SK-N-SH (cell line): ENCODE measurements around the gene LCE1B. TPM values are rescaled to one million over a fixed set of nuclear protein-coding genes. Genes with fewer than 3 reads are reported as not detected.

Experiments
- CTCF ChIA-PET: fragments of 300-600, 350-600 bp; formaldehyde crosslinking; extraction: SDS; loops from one replicate; lab custom pipeline; 2021; lab: Yijun Ruan, JAX
- POLR2A ChIA-PET: fragments of 350-600 bp; sonication (Branson Sonifier 250); formaldehyde crosslinking; extraction: SDS; loops from one replicate; lab custom pipeline; 2020; ENCODE audit warnings: antibody characterized with exemption, inconsistent platforms; lab: Yijun Ruan, JAX
- DNase-seq: peaks from one replicate; pipeline ENCODE4 v3.0.0; 2012
- H2AFZ ChIP-seq: fragments of 200-600 bp; sonication (generic); 2 replicates; pipeline ENCODE4 v1.8.1; 2016; ENCODE audit warnings: antibody characterized with exemption, mild to moderate bottlenecking, low read depth
- H3F3A ChIP-seq: fragments of 200-600 bp; sonication (generic); replicated peaks from 2 replicates; pipeline ENCODE3; 2016; ENCODE audit warnings: antibody characterized with exemption, mild to moderate bottlenecking; ENCODE audit not compliant: insufficient read depth
- H3K27ac ChIP-seq, 2 experiments: fragments of 200-500 bp in 1 of 2; fragments of 200-600 bp in 1 of 2; sonication (Bioruptor generic) in 1 of 2; sonication (generic), shearing (Covaris generic) in 1 of 2; 2 replicates each; pipeline versions ENCODE4 v1.5.1 to v1.6.1; 2014 to 2016; ENCODE audit warnings: low read depth in 2 of 2, inconsistent platforms in 1 of 2, low read length in 1 of 2, mild to moderate bottlenecking in 1 of 2, mixed read lengths in 1 of 2
- H3K27me3 ChIP-seq: fragments of 200-600 bp; sonication (generic), shearing (Covaris generic); 2 replicates; pipeline ENCODE4 v1.6.1; 2016; ENCODE audit warnings: mixed run types; ENCODE audit not compliant: insufficient read depth
- H3K36me3 ChIP-seq, 2 experiments: fragments of 200-500 bp in 1 of 2; fragments of 200-600 bp in 1 of 2; sonication (Bioruptor generic) in 1 of 2; sonication (generic) in 1 of 2; replicated peaks in 1 of 2; 2 replicates each; pipeline versions ENCODE3 to v1.5.1; 2014 to 2016; ENCODE audit warnings: low read length in 1 of 2, mild to moderate bottlenecking in 1 of 2; ENCODE audit not compliant: insufficient read depth in 2 of 2, control insufficient read depth in 1 of 2
- H3K4me1 ChIP-seq, 2 experiments: fragments of 200-500 bp in 1 of 2; fragments of 200-600 bp in 1 of 2; sonication (Bioruptor generic) in 1 of 2; sonication (generic), shearing (Covaris generic) in 1 of 2; 2 replicates each; pipeline versions ENCODE4 v1.5.1 to v1.6.1; 2014 to 2016; ENCODE audit warnings: low read depth in 1 of 2, low read length in 1 of 2, mixed run types in 1 of 2; ENCODE audit not compliant: insufficient read depth in 2 of 2, control insufficient read depth in 1 of 2
- H3K4me2 ChIP-seq: fragments of 200-600 bp; sonication (generic), shearing (Covaris generic); 2 replicates; pipeline ENCODE4 v1.6.1; 2017; ENCODE audit warnings: mixed run types
- H3K4me3 ChIP-seq, 2 experiments: fragments of 200-500 bp in 1 of 2; fragments of 200-600 bp in 1 of 2; sonication (Bioruptor generic) in 1 of 2; sonication (generic), shearing (Covaris generic) in 1 of 2; 2 replicates each; pipeline versions ENCODE4 v1.5.1 to v1.8.1; 2014 to 2016; ENCODE audit warnings: low read depth in 2 of 2, inconsistent platforms in 1 of 2, low read length in 1 of 2, mild to moderate bottlenecking in 1 of 2, mixed read lengths in 1 of 2, moderate library complexity in 1 of 2
- H3K79me2 ChIP-seq: fragments of 200-600 bp; sonication (generic); 2 replicates; pipeline ENCODE4 v1.8.1; 2017; ENCODE audit warnings: mild to moderate bottlenecking; ENCODE audit not compliant: insufficient read depth
- H3K9ac ChIP-seq: fragments of 200-600 bp; sonication (generic); 2 replicates; pipeline ENCODE4 v1.6.1; 2017; ENCODE audit warnings: mixed run types
- H3K9me2 ChIP-seq: fragments of 200-600 bp; sonication (generic); 2 replicates; pipeline ENCODE4 v1.6.1; 2017; ENCODE audit warnings: mixed run types
- H3K9me3 ChIP-seq: fragments of 200-600 bp; sonication (generic); 2 replicates; pipeline ENCODE4 v1.6.1; 2017; ENCODE audit warnings: mixed run types, mild to moderate bottlenecking, moderate library complexity
- H4K20me1 ChIP-seq: fragments of 200-600 bp; sonication (generic); 2 replicates; pipeline ENCODE4 v1.6.1; 2017; ENCODE audit warnings: mild to moderate bottlenecking, mixed run types; ENCODE audit not compliant: insufficient read depth
- CTCF ChIP-seq: fragments of 200-600 bp; sonication (generic); IDR thresholded peaks from 2 replicates; pipeline ENCODE4 v1.6.1; 2017; ENCODE audit warnings: antibody characterized with exemption, mild to moderate bottlenecking, moderate library complexity
- EP300 ChIP-seq, 2 experiments: IDR thresholded peaks; 2 replicates each; pipeline versions ENCODE4 v1.4.0 to v1.6.1; 2012; ENCODE audit warnings: borderline replicate concordance in 1 of 2, low read depth in 1 of 2, low read length in 1 of 2
- REST ChIP-seq: IDR thresholded peaks from 2 replicates; pipeline ENCODE4 v1.6.1; 2012; ENCODE audit warnings: mild to moderate bottlenecking, low read depth, low read length, moderate library complexity
- RXRA ChIP-seq: IDR thresholded peaks from 2 replicates; pipeline ENCODE4 v1.4.0; 2012; ENCODE audit warnings: low read depth, mild to moderate bottlenecking, borderline replicate concordance
- SIN3A ChIP-seq: IDR thresholded peaks from 2 replicates; pipeline ENCODE4 v1.6.1; 2012; ENCODE audit warnings: low read depth, mild to moderate bottlenecking, low read length, moderate library complexity, borderline replicate concordance
- TAF1 ChIP-seq: IDR thresholded peaks from 2 replicates; pipeline ENCODE4 v1.6.1; 2012; ENCODE audit warnings: low read depth, mild to moderate bottlenecking, low read length, moderate library complexity, borderline replicate concordance
- TCF12 ChIP-seq: IDR thresholded peaks from 2 replicates; pipeline ENCODE4 v1.4.0; 2012
- TEAD4 ChIP-seq: IDR thresholded peaks from 2 replicates; pipeline ENCODE4 v1.4.0; 2012; ENCODE audit warnings: mild to moderate bottlenecking, borderline replicate concordance; ENCODE audit not compliant: insufficient read depth
- ZBTB33 ChIP-seq: IDR thresholded peaks from 2 replicates; pipeline ENCODE4 v1.4.0; 2012; ENCODE audit warnings: low read depth, borderline replicate concordance
- WGBS: methylation state at CpG from one replicate; pipeline ENCODE4 v1.1.6; 2017; ENCODE audit warnings: low lambda C conversion rate; 5-methylcytosine and 5-hydroxymethylcytosine counted together
- polyA plus RNA-seq, 3 experiments: library from polyadenylated mRNA; depleted of rRNA; stranded (reverse); fragments of >200 nt; gene quantifications; 2 replicates each; pipeline ENCODE4 v1.2.3, GENCODE V29; 2012

Gene LCE1B
- polyA plus RNA-seq, 1 of the 3 experiments (the other 2 are of a cell fraction) = not detected

- Histone ChIP-seq H3K4me1 (no peaks in the 10 kb centered on the region), H3F3A (no peaks in the 10 kb centered on the region), H3K4me2 (no peak within 1 kb of the TSS), H3K4me3 (no peak within 1 kb of the TSS), H3K79me2 (no peaks in the 10 kb centered on the region), H3K27ac (no peak within 1 kb of the TSS), H4K20me1 (0 out of 2 replicates have a peak, but pooled peaks cover 3% of the 10 kb centered on the region), H3K9ac (no peak within 1 kb of the TSS), H3K9me2 (no peaks in the 10 kb centered on the region), H3K36me3 (no peaks in the 10 kb centered on the region), H3K9me3 (no peaks in the 10 kb centered on the region), H2AFZ (no peak within 1 kb of the TSS), H3K27me3 (no peaks in the 10 kb centered on the region; the same call in 1 of the 2 replicates)
- CTCF ChIA-PET = no interaction called here
- WGBS = 27% methylated on average over 3 of the region's 3 CpGs
- TF ChIP-seq CTCF (no peak), SIN3A (no peak), ZBTB33 (no peak), TEAD4 (no peak), REST (no peak), RXRA (no peak), TAF1 (no peak)
- POLR2A ChIA-PET = no interaction called here
- no peak for DNase-seq
Observed at GRCh38 chr1:152842556-152842955, 30.8 kb downstream of the LCE1B start, which contains the start of gene LCE6A. Gene LCE6A (plus strand): TSS chr1:152842856. CDS start chr1:152843521, 665 bp downstream.

- H3K9me3 ChIP-seq = no peaks in the 10 kb centered on the region
- no peaks in the 10 kb centered on the region for H3K36me3 ChIP-seq
- WGBS = 0% methylated on average over 2 of the region's 2 CpGs
- no peak overlapping the region for H3K4me3 ChIP-seq
- no peak overlapping the region for H3K4me2 ChIP-seq
- no peak for TF ChIP-seq EP300 (IDR thresholded peaks at IDR 0.05; ENCODE audit: borderline replicate concordance in 1 of 2, low read depth in 1 of 2, low read length in 1 of 2)
- peak; percentile 49 for TF ChIP-seq TCF12
- H3K9me2 ChIP-seq = no peaks in the 10 kb centered on the region
- ChIA-PET CTCF (interaction anchor here (0.6 kb wide), 1 partner anchor 8 kb away, joined by 3 read pairs; no protein-coding TSS in a partner anchor), POLR2A (no interaction called here)
- no peak overlapping the region for H3K9ac ChIP-seq
- no peak overlapping the region for H2AFZ ChIP-seq
- no peaks in the 10 kb centered on the region; the same call in 1 of the 2 replicates for H3K27me3 ChIP-seq
- H3K4me1 ChIP-seq = no peaks in the 10 kb centered on the region
- H4K20me1 ChIP-seq = no peaks in the 10 kb centered on the region
- no peaks in the 10 kb centered on the region for H3F3A ChIP-seq
- no peaks in the 10 kb centered on the region for H3K79me2 ChIP-seq
- H3K27ac ChIP-seq = no peak overlapping the region
- no peak for DNase-seq
Observed at GRCh38 chr1:152855661-152856060, 43.9 kb downstream of the LCE1B start.
